GM21737 (cell line): ENCODE measurements around the gene ATG13.
"Not testable (repeated sequence)": the region's sequence is repeated elsewhere in the genome, so short reads cannot be mapped to it uniquely, and the experiment has no call there.

Source experiments
- ATAC-seq: cut with Tn5 transposase; IDR thresholded peaks from one replicate; pipeline ENCODE4 v1.9.1; 2021; ENCODE audit warnings: mild to moderate bottlenecking, moderate library complexity; ENCODE audit not compliant: unreplicated experiment

The ATG13 gene

DNA sequence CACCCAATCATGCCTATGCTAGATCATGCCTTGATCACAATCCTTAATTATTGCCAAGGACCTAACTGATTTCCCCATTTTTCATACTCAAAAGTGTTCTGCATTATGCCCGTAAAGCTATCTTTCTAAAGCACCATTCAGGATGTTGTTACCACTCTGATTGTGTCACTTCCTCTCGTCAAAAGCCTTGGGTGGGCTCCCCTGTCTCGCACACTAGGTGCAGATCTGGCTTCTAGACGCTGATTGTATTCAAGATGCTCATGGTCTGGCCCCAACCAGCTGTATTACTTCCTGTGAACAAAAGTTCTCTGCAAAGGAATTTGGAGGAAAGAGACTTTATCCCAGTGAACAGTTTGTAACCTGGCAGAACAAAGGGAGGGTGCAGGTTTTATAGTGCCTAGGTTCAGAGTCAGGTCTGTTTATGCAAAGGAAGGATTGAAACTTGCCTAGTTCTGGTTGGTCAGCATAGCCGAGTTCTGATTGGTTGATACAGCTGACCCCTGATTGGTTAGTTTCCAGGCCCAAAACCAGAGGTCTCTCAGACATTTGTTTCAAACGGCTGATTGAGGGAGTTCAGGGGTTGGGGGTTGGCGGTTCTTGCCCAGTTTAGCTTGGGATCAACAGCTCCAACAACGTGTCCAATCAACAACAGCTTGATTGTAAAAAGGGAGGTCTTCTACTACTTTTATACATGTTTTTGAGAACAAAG lies 25.4 kb downstream of the ATG13 start:
- ATAC-seq = no peak

DNA sequence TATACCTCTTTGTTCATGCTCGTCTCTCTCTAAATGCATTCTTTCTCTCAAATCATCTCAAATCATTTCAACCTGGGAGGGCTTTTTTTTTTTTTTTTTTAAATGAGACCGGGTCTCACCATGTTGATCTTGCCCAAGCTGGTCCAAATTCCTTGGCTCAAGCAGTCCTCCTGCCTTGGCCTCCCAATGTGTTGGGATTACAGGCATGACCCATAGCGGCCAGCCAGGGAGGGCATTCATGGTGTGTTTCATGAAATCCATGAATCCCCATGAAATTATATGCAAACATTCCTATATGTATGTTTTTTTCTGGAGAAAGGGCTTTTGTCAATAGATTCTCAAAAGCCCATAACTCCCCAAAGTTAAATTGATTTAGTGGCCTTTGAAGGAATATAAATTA lies 26.2 kb downstream of the ATG13 start:
- ATAC-seq = no peak

DNA sequence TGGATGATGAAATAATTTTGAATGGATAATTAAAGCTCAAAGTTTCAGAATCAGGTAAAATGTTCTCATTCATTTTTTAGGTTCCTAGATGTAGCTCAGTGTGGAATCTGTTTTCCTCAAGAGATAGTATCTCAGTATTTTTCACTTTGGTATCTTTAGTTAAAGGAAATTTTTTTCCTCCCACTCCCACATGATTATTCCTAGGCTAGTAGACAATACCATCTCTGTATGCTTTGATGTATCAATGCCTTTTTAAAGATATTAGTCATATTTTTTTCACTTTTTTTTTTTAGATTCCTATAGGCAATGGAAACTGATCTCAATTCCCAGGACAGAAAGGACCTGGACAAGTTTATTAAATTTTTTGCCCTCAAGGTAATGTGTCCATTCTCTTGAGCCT lies 26.6 kb downstream of the ATG13 start:
- ATAC-seq = no peak

DNA sequence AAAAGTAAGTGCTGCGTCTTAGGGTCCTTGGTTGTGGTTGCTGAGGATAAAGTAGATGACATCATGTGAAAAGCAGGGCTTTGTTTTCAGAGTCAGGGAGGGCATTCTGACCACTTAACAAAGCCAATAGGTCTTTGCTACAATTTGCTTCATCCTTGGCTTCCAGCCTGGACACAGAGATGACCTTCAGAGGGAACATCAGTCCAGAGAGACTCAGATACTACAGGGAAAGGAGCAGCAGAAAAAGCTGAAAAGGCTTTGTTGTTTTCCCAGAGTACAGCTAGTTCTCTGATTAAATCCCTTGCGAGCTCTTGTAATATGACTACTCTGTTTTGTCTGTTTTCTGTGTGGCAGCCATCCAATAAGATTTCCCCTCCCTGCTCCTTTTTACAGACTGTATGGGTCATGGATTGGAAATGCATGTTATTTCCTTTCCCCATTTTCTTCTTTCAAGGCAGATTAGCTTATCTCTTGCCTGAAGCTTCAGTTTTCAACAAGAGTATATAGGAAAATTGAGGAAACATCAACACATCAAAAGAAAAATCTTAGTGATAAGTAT lies 31.9 kb downstream of the ATG13 start:
- no peak for ATAC-seq

DNA sequence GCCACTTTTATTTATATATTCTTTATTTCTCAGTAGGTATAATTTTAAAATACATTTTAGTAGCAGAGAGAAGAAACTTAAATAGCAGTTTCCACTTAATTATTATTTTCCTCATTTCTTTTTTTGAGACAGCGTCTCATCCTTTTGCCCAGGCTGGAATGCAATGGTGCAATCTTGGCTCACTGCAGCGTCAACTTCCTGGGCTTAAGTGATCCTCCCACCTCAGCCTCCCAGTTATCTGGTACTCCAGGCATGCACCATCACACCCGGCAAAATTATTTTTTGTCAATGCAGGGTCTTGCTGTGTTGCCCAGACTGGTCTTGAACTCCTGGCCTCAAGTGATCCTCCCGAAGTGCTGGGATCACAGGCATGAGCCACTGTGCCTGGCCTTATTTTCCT lies 38.3 kb downstream of the ATG13 start:
- ATAC-seq = no peak

GRCh38 chr11:46657186-46657585 lies 39.8 kb downstream of the ATG13 start:
- ATAC-seq = no peak

DNA sequence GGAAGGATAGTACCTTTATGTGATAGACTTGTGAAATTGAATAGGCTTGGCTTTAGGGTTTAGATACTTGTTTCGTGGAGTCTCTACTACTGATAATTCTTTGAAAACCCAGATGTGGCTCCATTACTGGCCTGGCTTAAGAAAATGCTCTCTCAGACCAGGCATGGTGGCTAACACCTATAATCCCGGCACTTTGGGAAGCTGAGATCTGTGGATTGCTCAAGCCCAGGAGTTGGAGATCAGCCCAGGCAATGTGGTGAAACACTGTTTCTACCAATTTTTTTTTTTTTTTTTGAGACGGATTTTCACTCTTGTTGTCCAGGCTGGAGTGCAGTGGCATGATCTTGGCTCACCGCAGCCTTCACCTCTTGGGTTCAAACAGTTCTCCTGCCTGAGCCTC lies 40.9 kb downstream of the ATG13 start:
- no peak for ATAC-seq

- ATAC-seq = no peak
These were observed 42.6 kb downstream of the ATG13 start for GRCh38 chr11:46659908-46660307.

DNA sequence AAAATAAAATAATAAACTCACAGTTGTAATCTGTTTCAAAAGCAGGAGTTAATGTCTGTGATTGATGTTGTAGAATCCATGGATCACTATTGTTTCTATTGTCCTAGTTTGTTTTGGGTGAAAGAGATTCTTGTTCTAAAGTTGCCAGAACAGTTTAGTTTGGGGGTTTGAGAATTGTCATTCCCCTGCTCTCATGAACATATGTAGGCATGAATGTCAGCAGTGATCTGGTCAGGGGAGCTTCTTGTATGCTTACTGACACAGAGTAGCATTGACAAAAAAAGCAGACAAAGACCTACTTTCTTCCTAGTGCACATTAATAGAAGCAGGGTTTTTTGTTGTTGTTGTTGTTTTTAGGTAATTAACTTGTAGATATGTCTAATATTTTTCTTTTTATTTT lies 44.5 kb downstream of the ATG13 start:
- no peak for ATAC-seq

GRCh38 chr11:46662366-46662765 lies 45.0 kb downstream of the ATG13 start:
- no peak for ATAC-seq

DNA sequence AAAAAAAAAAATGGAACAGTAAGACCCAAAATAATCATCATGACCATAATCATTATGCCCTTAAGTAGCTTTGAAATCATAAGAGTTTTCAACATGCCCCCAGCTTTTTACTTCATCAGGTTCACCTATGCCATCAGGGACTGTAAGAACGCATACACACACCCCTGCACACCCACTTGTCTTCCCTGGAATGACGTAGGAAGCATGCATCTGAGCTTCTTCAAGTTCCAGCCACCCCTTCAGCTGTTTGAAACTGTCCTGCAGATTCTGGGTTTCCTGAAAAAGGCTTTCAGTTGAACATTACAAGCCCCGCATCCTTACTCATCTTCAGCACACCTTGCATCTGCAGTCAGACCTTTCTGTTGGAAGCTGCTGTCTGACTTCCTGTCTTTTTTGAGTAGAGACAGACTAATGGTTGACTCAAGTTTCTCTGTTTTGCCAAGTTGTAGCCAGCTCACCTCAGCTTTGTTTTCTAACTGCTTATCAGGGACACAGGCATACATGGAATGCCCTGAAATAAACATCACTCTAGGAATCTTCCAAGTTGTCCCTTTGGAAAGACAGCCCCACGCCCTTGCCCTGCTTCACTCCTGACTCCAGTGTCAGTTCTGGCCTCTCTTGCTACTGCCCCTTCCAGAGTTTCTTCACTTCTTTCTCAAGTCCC lies 46.1 kb downstream of the ATG13 start:
- ATAC-seq = no peak

GRCh38 chr11:46664612-46665011 lies 47.3 kb downstream of the ATG13 start:
- no peak for ATAC-seq

- ATAC-seq = no peak
These were observed 48.0 kb downstream of the ATG13 start for GRCh38 chr11:46665356-46665755.

- ATAC-seq = no peak
These were observed 49.2 kb downstream of the ATG13 start for GRCh38 chr11:46666516-46666915.

- ATAC-seq = no peak
These were observed 49.7 kb downstream of the ATG13 start for GRCh38 chr11:46667043-46667481.

DNA sequence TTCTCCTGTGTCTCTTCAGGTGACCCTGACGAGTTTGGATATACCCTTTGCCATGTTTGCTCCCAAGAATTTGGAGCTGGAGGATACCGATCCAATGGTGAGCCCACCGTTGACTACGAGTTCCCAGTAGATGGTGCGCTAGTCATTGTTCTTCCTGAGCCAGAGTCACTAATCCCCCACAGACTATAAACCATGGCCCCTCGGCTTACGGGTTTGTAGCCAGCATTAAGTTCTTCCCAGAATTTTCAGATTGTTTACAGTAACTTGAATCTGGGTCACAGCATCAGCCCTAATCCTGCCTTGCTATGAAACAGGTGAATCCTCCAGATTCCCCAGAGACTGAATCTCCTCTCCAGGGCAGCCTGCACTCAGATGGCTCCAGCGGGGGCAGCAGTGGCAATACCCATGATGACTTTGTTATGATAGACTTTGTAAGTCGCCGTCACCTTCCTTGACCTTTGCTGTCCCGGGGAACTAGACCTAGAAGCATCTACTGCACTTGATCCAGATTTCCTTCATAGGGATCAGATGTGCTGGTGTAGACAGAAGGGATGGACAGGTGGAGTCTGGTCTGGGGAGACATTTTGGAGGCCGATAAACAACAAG lies 51.2 kb downstream of the ATG13 start:
- ATAC-seq = no peak

GRCh38 chr11:46669711-46670139 lies 52.4 kb downstream of the ATG13 start:
- no peak for ATAC-seq

- not testable (repeated sequence) for ATAC-seq
These were observed 53.2 kb downstream of the ATG13 start for GRCh38 chr11:46670521-46670920.

DNA sequence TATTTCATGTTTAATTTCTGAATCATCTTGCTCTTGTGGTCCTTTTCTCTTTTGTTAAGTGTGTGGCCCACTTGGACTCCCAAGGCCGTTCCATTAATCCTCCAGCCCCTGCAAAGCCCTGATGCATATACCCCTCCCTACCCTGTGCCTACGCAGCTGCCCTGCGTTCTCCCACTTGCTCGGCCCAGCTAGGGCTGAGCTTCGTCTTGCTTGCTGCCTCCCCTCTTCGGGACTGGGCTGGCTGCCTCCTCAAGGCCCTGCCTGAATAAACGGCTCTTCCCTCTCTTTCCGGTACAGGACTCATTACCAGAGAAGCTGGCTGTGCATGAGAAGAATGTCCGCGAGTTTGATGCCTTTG lies 54.6 kb downstream of the ATG13 start:
- ATAC-seq = no peak

GRCh38 chr11:46672381-46672839 lies 55.1 kb downstream of the ATG13 start:
- no peak for ATAC-seq

DNA sequence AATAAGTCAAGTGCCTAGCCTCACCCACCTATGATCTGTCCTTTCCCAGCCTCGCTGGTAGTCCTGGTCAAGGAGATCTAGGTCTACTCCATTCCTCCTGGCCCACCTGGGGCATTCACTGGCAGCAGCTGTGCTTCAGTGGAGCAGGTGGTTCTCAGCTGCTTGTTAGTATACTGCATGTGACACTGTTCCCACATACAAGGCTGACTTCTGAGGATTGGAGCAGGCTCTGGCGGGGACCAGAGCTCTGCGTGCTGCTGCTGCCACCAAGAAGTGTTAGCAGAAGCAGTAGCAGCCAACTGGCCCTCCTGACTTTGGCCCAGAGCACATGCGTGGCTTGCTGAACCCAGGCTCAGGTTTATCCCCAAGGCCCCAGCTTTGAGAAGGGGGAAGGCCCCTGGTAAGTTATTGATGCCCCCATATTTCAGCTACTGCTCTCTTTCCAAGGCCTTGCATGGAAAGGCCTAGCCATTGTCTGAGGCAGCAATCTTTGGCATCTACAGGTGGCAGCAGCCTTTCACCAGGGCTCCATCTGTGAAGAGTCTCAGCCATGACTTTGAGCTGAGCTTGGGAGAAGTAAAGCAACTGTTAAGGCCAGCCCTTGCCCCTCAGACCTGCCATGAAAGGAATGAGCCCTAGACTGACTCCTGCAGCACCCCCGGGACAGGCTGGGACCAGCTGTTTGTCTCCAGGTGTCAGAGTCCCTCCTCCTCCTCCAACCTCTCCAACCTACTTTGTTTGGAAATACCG lies 56.5 kb downstream of the ATG13 start:
- no peak for ATAC-seq
